ENCODE measurements around the gene VWA3B.
A peak's percentile ranks its signal among the peaks of the same experiment; 100 is the strongest.
"Not testable (repeated sequence)": the region's sequence is repeated elsewhere in the genome, so short reads cannot be mapped to it uniquely, and the experiment has no call there.

Gene VWA3B

GRCh38 chr2:98086491-98087446, at the start of gene VWA3B:
Gene VWA3B (plus strand): TSS chr2:98087167. CDS start chr2:98093093, 5,926 bp downstream.
- DNase-seq (ENCODE audit: low spot score): peak; percentile 70

- no peak for DNase-seq (ENCODE audit: low spot score)
Measured at GRCh38 chr2:98037206-98037605, 49.8 kb upstream of the VWA3B start.

- no peak for DNase-seq (ENCODE audit: low spot score)
Measured at GRCh38 chr2:98037666-98038336, 49.2 kb upstream of the VWA3B start.

GRCh38 chr2:98039085-98039756, 47.7 kb upstream of the VWA3B start:
- no peak for DNase-seq (ENCODE audit: low spot score)

GRCh38 chr2:98040331-98040939, 46.5 kb upstream of the VWA3B start:
- DNase-seq (ENCODE audit: low spot score): no peak

- DNase-seq (ENCODE audit: low spot score): no peak
Measured at GRCh38 chr2:98043101-98043500, 43.9 kb upstream of the VWA3B start.

GRCh38 chr2:98044730-98045129, 42.2 kb upstream of the VWA3B start:
- not testable (repeated sequence) for DNase-seq (ENCODE audit: low spot score)

- no peak for DNase-seq (ENCODE audit: low spot score)
Measured at GRCh38 chr2:98050070-98050469, 36.9 kb upstream of the VWA3B start.

- DNase-seq (ENCODE audit: low spot score): no peak
Measured at GRCh38 chr2:98058191-98058975, 28.6 kb upstream of the VWA3B start.

GRCh38 chr2:98060277-98060676, 26.7 kb upstream of the VWA3B start:
- DNase-seq (ENCODE audit: low spot score): no peak

GRCh38 chr2:98063291-98063854, 23.6 kb upstream of the VWA3B start:
- no peak for DNase-seq (ENCODE audit: low spot score)

- DNase-seq (ENCODE audit: low spot score): no peak
Measured at GRCh38 chr2:98065808-98066207, 21.2 kb upstream of the VWA3B start.

GRCh38 chr2:98067160-98067559, 19.8 kb upstream of the VWA3B start:
- DNase-seq (ENCODE audit: low spot score): no peak

- DNase-seq (ENCODE audit: low spot score): no peak
Measured at GRCh38 chr2:98070081-98070480, 16.9 kb upstream of the VWA3B start.

GRCh38 chr2:98072442-98072841, 14.5 kb upstream of the VWA3B start:
- no peak for DNase-seq (ENCODE audit: low spot score)

GRCh38 chr2:98078701-98079100, 8.3 kb upstream of the VWA3B start:
- DNase-seq (ENCODE audit: low spot score): no peak

- no peak for DNase-seq (ENCODE audit: low spot score)
Measured at GRCh38 chr2:98084151-98084868, 2.7 kb upstream of the VWA3B start.

GRCh38 chr2:98084869-98085238, 2.1 kb upstream of the VWA3B start:
- DNase-seq (ENCODE audit: low spot score): no peak

GRCh38 chr2:98085649-98086048, 1.3 kb upstream of the VWA3B start:
- DNase-seq (ENCODE audit: low spot score): no peak

GRCh38 chr2:98087447-98088020, 567 bp downstream of the VWA3B start:
- DNase-seq (ENCODE audit: low spot score): no peak

All from left forelimb (tissue), 1 donor.